ENCODE results near the gene DNM1L. TPM values are rescaled to one million over a fixed set of nuclear protein-coding genes. Genes with fewer than 3 reads are reported as not detected.

Gene DNM1L
- polyA plus RNA-seq, 1 experiment = 68.2 TPM

GRCh38 chr12:32770141-32770540, 91.0 kb downstream of the DNM1L start:
- no peak for DNase-seq (ENCODE audit: low read depth, low spot score)
- no peaks in the 10 kb centered on the region for H3K9me3 ChIP-seq (ENCODE audit: control insufficient read depth, insufficient read depth, low read length)
- TF ChIP-seq CTCF (IDR thresholded peaks at IDR 0.05; ENCODE audit: low read depth, low read length) = no peak
- CTCF ChIA-PET = interaction anchor here (1.1 to 2.0 kb wide), 2 partner anchors 14 to 1273 kb away, joined by 3 to 9 read pairs; partner anchors contain the start of gene YARS2
- no peaks in the 10 kb centered on the region for H3K27me3 ChIP-seq (ENCODE audit: control insufficient read depth, insufficient read depth, low read length)
- no peak overlapping the region for H3K27ac ChIP-seq (ENCODE audit: low read depth, low read length)
- POLR2A ChIA-PET = no interaction called here
- no peak overlapping the region for H3K4me3 ChIP-seq (ENCODE audit: low read depth, low read length)

GRCh38 chr12:32773691-32774090, 94.6 kb downstream of the DNM1L start:
- no peak overlapping the region for H3K4me3 ChIP-seq (ENCODE audit: low read depth, low read length)
- H3K9me3 ChIP-seq (ENCODE audit: control insufficient read depth, insufficient read depth, low read length) = no peaks in the 10 kb centered on the region
- no peaks in the 10 kb centered on the region for H3K27me3 ChIP-seq (ENCODE audit: control insufficient read depth, insufficient read depth, low read length)
- no peak for TF ChIP-seq CTCF (IDR thresholded peaks at IDR 0.05; ENCODE audit: low read depth, low read length)
- H3K27ac ChIP-seq (ENCODE audit: low read depth, low read length) = no peak overlapping the region
- ChIA-PET CTCF (interaction anchor here (0.6 to 1.7 kb wide), 3 partner anchors 8 to 1503 kb away, joined by 3 to 9 read pairs (median 3); partner anchors contain the start of gene YARS2), POLR2A (no interaction called here)
- DNase-seq (ENCODE audit: low read depth, low spot score) = no peak

- no peak for DNase-seq (ENCODE audit: low read depth, low spot score)
- TF ChIP-seq CTCF (IDR thresholded peaks at IDR 0.05; ENCODE audit: low read depth, low read length) = no peak
- ChIA-PET CTCF (no interaction called here), POLR2A (no interaction called here)
- H3K27me3 ChIP-seq (ENCODE audit: control insufficient read depth, insufficient read depth, low read length) = no peaks in the 10 kb centered on the region
- H3K27ac ChIP-seq (ENCODE audit: low read depth, low read length) = no peak overlapping the region
- H3K4me3 ChIP-seq (ENCODE audit: low read depth, low read length) = no peak overlapping the region
- no peaks in the 10 kb centered on the region for H3K9me3 ChIP-seq (ENCODE audit: control insufficient read depth, insufficient read depth, low read length)
Measured at GRCh38 chr12:32776258-32776657, 97.2 kb downstream of the DNM1L start.

GRCh38 chr12:32777159-32777558, 98.1 kb downstream of the DNM1L start:
- no peak for DNase-seq (ENCODE audit: low read depth, low spot score)
- TF ChIP-seq CTCF (IDR thresholded peaks at IDR 0.05; ENCODE audit: low read depth, low read length) = no peak
- no peak overlapping the region for H3K4me3 ChIP-seq (ENCODE audit: low read depth, low read length)
- H3K27me3 ChIP-seq (ENCODE audit: control insufficient read depth, insufficient read depth, low read length) = no peaks in the 10 kb centered on the region
- no peaks in the 10 kb centered on the region for H3K9me3 ChIP-seq (ENCODE audit: control insufficient read depth, insufficient read depth, low read length)
- ChIA-PET CTCF (no interaction called here), POLR2A (no interaction called here)
- no peak overlapping the region for H3K27ac ChIP-seq (ENCODE audit: low read depth, low read length)

- POLR2A ChIA-PET = no interaction called here
- CTCF ChIA-PET = no interaction called here
Measured at GRCh38 chr12:32777691-32778175, 98.6 kb downstream of the DNM1L start.

More at GRCh38 chr12:32777691-32778175, 98.6 kb downstream of the DNM1L start:
- no peak for TF ChIP-seq CTCF (IDR thresholded peaks at IDR 0.05; ENCODE audit: low read depth, low read length)
- Histone ChIP-seq H3K4me3 (ENCODE audit: low read depth, low read length) (no peak overlapping the region), H3K27ac (ENCODE audit: low read depth, low read length) (no peak overlapping the region), H3K9me3 (ENCODE audit: control insufficient read depth, insufficient read depth, low read length) (no peaks in the 10 kb centered on the region), H3K27me3 (ENCODE audit: control insufficient read depth, insufficient read depth, low read length) (no peaks in the 10 kb centered on the region)
- DNase-seq (ENCODE audit: low read depth, low spot score) = no peak
